ENCODE data around the gene CD82. TPM values are rescaled to one million over a fixed set of nuclear protein-coding genes. Genes with fewer than 3 reads are reported as not detected.

The CD82 gene
- total and polyA plus RNA-seq, 7 experiments from 2014 or later: 36.4 to 319 (median 57.2) TPM

DNA sequence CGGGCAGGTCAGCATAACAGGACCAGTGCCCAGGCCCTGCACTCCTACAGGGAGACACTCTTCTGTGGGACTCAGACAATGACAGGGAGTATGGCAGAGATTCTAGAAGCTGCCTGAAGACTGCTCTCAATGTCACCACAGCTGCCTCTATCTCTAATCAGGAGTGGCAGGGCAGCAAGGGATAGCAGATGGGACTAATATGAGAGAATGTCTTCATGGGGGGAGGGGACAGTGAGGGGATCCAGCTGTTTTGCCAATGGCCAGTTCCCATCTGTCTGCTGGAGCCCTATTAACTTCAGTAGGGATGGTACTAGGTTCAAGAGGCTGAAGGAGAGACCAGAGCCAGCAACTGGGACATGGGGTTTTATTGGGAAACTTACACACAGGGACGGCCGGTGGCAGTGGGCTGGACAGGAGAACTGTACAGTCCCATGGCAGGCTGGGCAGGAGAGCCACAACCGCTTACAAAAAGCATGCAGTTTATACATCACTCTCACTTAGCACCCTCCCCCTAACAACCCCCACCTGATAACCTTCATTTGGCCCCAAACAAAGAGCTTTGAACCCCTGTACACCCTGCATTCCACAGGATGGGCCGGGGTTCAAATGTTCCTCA is 2.5 kb upstream of the CD82 start:
- no peak for DNase-seq
- H3K36me3 Mint-ChIP-seq: peaks cover 0 to 18% (median 0%) of the 10 kb centered on the region in 5 donors
- H3K9me3 Mint-ChIP-seq: peaks cover 0 to 3% (median 0%) of the 10 kb centered on the region in 11 donors
- no peaks in the 10 kb centered on the region for H3K36me3 ChIP-seq (ENCODE audit: control insufficient read depth in 2 of 3, insufficient read depth in 3 of 3, low read length in 3 of 3)
- H3K27ac ChIP-seq (ENCODE audit: low read depth, low read length): no peak overlapping the region
- no peak for ATAC-seq
- CTCF ChIA-PET: interaction anchor here (0.8 to 15.2 kb wide), 3 partner anchors 8 to 365 kb away, joined by 3 to 379 read pairs (median 7); no protein-coding TSS in a partner anchor
- peak overlapping the region in 1 of 10 donors; percentile 38 for H3K4me3 Mint-ChIP-seq
- peaks cover 23 to 58% (median 42%) of the 10 kb centered on the region in 7 donors for H3K4me1 Mint-ChIP-seq
- no peaks in the 10 kb centered on the region for H3K27me3 Mint-ChIP-seq
- no peaks in the 10 kb centered on the region for H3K27me3 ChIP-seq (ENCODE audit: control insufficient read depth in 2 of 2, insufficient read depth in 2 of 2, low read length in 2 of 2)
- peak overlapping the region in 5 of 9 donors; percentile 22 to 82 (median 57) for H3K27ac Mint-ChIP-seq
- no peaks in the 10 kb centered on the region for H3K9me3 ChIP-seq (ENCODE audit: control insufficient read depth in 2 of 3, low read length in 3 of 3)
- POLR2A ChIA-PET: interaction anchor here (1.4 to 4.7 kb wide), 3 partner anchors 31 to 54 kb away, joined by 3 to 42 read pairs (median 5); no protein-coding TSS in a partner anchor
- intact Hi-C loops (cut with micrococcal nuclease): no loop called here
- no peak overlapping the region for H3K4me3 ChIP-seq (ENCODE audit: low read length)
- H3K4me1 ChIP-seq (ENCODE audit: control insufficient read depth in 2 of 2, insufficient read depth in 2 of 2, low read length in 2 of 2): peaks cover 29 to 30% of the 10 kb centered on the region in 2 donors

DNA sequence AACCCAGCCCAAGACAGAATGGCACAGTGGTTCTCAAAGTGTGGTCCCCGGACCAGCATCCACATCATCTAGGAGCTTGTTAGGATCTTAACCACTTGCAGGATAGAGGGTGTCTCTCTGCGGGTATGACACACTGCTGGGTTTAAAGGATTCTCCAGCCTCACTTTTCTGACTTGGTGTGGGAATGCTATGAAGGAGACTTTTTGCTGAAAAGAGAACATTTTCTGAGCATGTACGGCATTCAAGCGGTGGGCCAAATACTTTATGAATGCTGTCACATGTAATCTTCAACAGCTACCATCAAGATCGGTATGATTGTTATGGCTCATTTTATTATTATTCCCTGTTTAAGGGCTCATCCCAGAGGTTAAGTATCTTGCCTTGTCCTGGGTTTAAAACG is 1.8 kb upstream of the CD82 start:
- H3K36me3 ChIP-seq (ENCODE audit: control insufficient read depth in 2 of 3, insufficient read depth in 3 of 3, low read length in 3 of 3): no peaks in the 10 kb centered on the region
- H3K4me1 ChIP-seq (ENCODE audit: control insufficient read depth in 2 of 2, insufficient read depth in 2 of 2, low read length in 2 of 2): peaks cover 37 to 38% of the 10 kb centered on the region in 2 donors
- H3K27ac ChIP-seq (ENCODE audit: low read depth, low read length): no peak overlapping the region
- H3K9me3 ChIP-seq (ENCODE audit: control insufficient read depth in 2 of 3, low read length in 3 of 3): no peaks in the 10 kb centered on the region
- Mint-ChIP-seq H3K27me3 (no peaks in the 10 kb centered on the region), H3K36me3 (peaks cover 0 to 21% (median 0%) of the 10 kb centered on the region in 5 donors), H3K4me3 (peak overlapping the region in 6 of 10 donors; percentile 25 to 86 (median 53)), H3K27ac (peak overlapping the region in 5 of 9 donors; percentile 40 to 90 (median 82)), H3K9me3 (peaks cover 0 to 3% (median 0%) of the 10 kb centered on the region in 11 donors), H3K4me1 (peaks cover 26 to 65% (median 50%) of the 10 kb centered on the region in 7 donors)
- no peak overlapping the region for H3K4me3 ChIP-seq (ENCODE audit: low read length)
- intact Hi-C loops (cut with micrococcal nuclease): loop anchor here (2.0 kb wide), 7 partner anchors 33 to 1241 kb away; partner anchors contain the start of genes PRDM11 (in 1 of the 2), SLC35C1 (in 1 of the 2) and TTC17 (in 1 of the 2)
- no peaks in the 10 kb centered on the region for H3K27me3 ChIP-seq (ENCODE audit: control insufficient read depth in 2 of 2, insufficient read depth in 2 of 2, low read length in 2 of 2)
- CTCF ChIA-PET: interaction anchor here (0.7 to 15.2 kb wide), 4 partner anchors 9 to 364 kb away, joined by 3 to 379 read pairs (median 6); no protein-coding TSS in a partner anchor
- POLR2A ChIA-PET: interaction anchor here (0.8 to 4.7 kb wide), 4 partner anchors 9 to 48 kb away, joined by 4 to 42 read pairs (median 4); no protein-coding TSS in a partner anchor
- ATAC-seq (no peak), DNase-seq (no peak)

DNA sequence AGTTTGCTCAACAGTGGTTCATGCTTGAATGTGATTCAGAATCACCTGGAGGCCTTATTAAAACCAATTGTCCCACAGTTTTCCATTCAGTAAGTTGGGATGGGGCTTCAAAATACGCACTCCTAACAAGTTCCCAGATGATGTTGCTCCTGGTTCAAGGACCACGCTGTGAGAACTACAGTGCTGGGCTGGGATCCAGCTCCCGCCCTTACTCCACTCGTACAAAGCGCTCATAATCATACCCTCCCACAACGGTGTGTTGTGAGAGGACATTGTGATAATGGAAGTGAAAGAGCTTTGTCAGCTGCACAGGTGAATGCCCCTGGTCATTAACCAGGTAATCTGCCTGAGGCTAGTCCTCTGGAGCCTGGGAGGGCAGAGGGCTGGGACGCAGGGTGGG is 1.3 kb upstream of the CD82 start:
- ChIA-PET POLR2A (interaction anchor here (0.8 to 4.7 kb wide), 4 partner anchors 8 to 47 kb away, joined by 4 to 42 read pairs (median 4); no protein-coding TSS in a partner anchor), CTCF (interaction anchor here (0.7 to 15.2 kb wide), 3 partner anchors 25 to 364 kb away, joined by 3 to 379 read pairs (median 4); no protein-coding TSS in a partner anchor)
- peaks cover 0 to 21% (median 0%) of the 10 kb centered on the region in 5 donors for H3K36me3 Mint-ChIP-seq
- Histone ChIP-seq H3K27me3 (ENCODE audit: control insufficient read depth in 2 of 2, insufficient read depth in 2 of 2, low read length in 2 of 2) (no peaks in the 10 kb centered on the region), H3K9me3 (ENCODE audit: control insufficient read depth in 2 of 3, low read length in 3 of 3) (no peaks in the 10 kb centered on the region), H3K4me1 (ENCODE audit: control insufficient read depth in 2 of 2, insufficient read depth in 2 of 2, low read length in 2 of 2) (peaks cover 40 to 41% of the 10 kb centered on the region in 2 donors), H3K4me3 (ENCODE audit: low read length) (no peak overlapping the region), H3K27ac (ENCODE audit: low read depth, low read length) (peak overlapping the region; percentile 72), H3K36me3 (ENCODE audit: control insufficient read depth in 2 of 3, insufficient read depth in 3 of 3, low read length in 3 of 3) (no peaks in the 10 kb centered on the region)
- H3K27me3 Mint-ChIP-seq: no peaks in the 10 kb centered on the region
- DNase-seq (peak in 1 of 9 donors; percentile 7), ATAC-seq (no peak)
- H3K4me1 Mint-ChIP-seq: peaks cover 24 to 68% (median 53%) of the 10 kb centered on the region in 7 donors
- intact Hi-C loops (cut with micrococcal nuclease): loop anchor here (2.0 kb wide), 7 partner anchors 33 to 1241 kb away; partner anchors contain the start of genes PRDM11 (in 1 of the 2), SLC35C1 (in 1 of the 2) and TTC17 (in 1 of the 2)
- H3K27ac Mint-ChIP-seq: peak overlapping the region in 8 of 9 donors; percentile 40 to 90 (median 77)
- H3K4me3 Mint-ChIP-seq: peak overlapping the region in 7 of 10 donors; percentile 25 to 90 (median 84)
- peaks cover 0 to 3% (median 0%) of the 10 kb centered on the region in 11 donors for H3K9me3 Mint-ChIP-seq

DNA sequence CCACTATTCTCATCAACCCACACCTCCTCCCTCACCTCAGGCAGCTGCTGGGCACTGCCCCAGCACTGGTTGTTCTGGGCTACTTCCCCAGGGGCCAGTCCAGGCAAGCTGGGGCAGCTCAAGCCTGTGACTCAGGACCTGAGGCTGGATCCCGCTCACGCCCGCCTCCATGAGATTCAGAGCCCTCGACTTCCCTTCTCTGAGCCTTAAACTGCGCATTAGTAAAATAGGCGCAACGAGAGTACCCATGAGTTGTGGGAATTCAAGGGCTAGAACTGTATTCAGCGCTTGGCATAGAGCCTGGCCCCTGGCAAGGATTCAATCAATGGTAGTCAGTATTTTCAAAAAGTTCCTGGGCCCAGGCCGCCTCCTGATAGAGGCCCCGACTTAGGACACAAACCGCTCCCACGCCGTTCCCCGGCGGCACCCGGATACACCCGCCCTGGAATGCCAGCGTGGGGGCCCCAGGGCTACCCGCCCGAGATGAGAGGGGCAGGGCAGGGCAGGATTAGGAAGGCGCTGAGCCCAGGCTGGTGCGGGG is 723 bp upstream of the CD82 start:
- Histone ChIP-seq H3K27ac (ENCODE audit: low read depth, low read length) (peak overlapping the region; percentile 72), H3K27me3 (ENCODE audit: control insufficient read depth in 2 of 2, insufficient read depth in 2 of 2, low read length in 2 of 2) (no peaks in the 10 kb centered on the region), H3K4me3 (ENCODE audit: low read length) (peak overlapping the region; percentile 80), H3K36me3 (ENCODE audit: control insufficient read depth in 2 of 3, insufficient read depth in 3 of 3, low read length in 3 of 3) (no peaks in the 10 kb centered on the region), H3K4me1 (ENCODE audit: control insufficient read depth in 2 of 2, insufficient read depth in 2 of 2, low read length in 2 of 2) (peaks cover 40 to 41% of the 10 kb centered on the region in 2 donors), H3K9me3 (ENCODE audit: control insufficient read depth in 2 of 3, low read length in 3 of 3) (no peaks in the 10 kb centered on the region)
- Mint-ChIP-seq H3K36me3 (peaks cover 0 to 22% (median 0%) of the 10 kb centered on the region in 5 donors), H3K27ac (peak overlapping the region; percentile 40 to 90 (median 77)), H3K27me3 (no peaks in the 10 kb centered on the region), H3K9me3 (peaks cover 0 to 3% (median 0%) of the 10 kb centered on the region in 11 donors), H3K4me3 (peak overlapping the region; percentile 82 to 92 (median 88)), H3K4me1 (peaks cover 25 to 68% (median 53%) of the 10 kb centered on the region in 7 donors)
- POLR2A ChIA-PET: interaction anchor here (0.8 to 4.7 kb wide), 5 partner anchors 9 to 50 kb away, joined by 3 to 42 read pairs (median 5); no protein-coding TSS in a partner anchor
- intact Hi-C loops (cut with micrococcal nuclease): loop anchor here (1.0 to 5.0 kb wide), 20 partner anchors 7 to 1252 kb away; partner anchors contain the start of genes ACCS (in 2 of the 2), PRDM11 (in 2 of the 2), TSPAN18 (in 2 of the 2) and API5 (in 1 of the 2)
- DNase-seq (peak in 2 of 9 donors; percentile 5 to 12), ATAC-seq (peak; percentile 9)
- CTCF ChIA-PET: interaction anchor here (0.7 to 15.2 kb wide), 5 partner anchors 24 to 304 kb away, joined by 3 to 379 read pairs (median 4); no protein-coding TSS in a partner anchor

DNA sequence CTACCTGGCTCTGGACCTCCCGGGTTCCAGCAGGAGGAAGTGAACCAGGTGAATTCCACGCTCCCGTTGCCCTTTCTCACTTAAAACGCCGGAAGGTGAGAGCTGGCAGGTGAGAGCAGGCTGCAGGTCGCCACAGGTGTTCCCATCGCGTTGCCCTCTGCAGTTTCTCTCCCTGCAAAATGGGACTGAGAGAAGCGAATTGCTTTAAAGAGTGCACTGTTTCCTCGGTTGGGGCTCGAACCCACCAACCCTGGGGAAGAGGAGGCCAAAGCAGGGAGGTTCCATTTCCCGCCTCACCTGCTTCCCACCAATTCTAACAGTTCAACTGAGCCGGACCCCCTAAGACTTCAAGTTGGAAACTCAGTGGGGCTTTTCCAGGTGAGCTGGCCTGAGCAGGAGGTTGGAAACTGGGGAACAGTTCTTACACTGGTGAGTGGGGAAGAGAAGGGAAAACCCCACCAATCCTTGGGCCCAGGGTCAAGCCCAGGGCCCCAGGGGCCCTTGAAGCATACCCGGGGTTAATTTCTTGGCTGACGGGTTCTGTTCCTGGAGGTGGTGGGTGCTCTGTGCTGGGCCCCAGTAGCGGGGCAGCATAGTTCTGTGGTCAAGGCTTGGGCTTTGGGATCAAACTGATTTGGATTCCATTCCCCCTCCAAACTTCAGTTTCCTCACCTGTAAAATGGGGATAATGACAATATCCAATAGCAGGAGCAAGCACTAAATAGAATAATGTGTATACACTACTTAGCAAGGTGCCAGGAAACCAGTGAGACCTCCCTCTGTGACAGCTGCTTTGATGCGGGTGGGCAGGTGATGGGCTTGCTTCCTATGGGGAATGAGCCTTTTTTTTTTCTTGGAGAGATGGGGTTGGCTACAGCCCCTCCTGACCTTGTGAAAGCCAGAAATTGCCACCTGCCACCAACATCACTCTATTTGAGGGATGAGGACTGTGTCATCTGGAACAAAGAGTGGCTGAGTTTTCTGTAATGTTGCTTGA is 788 bp downstream of the CD82 start:
- POLR2A ChIA-PET: interaction anchor here (0.6 to 4.7 kb wide), 9 partner anchors 8 to 45 kb away, joined by 3 to 42 read pairs (median 4); no protein-coding TSS in a partner anchor
- DNase-seq (no peak), ATAC-seq (no peak)
- Histone ChIP-seq H3K9me3 (ENCODE audit: control insufficient read depth in 2 of 3, low read length in 3 of 3) (no peaks in the 10 kb centered on the region), H3K4me3 (ENCODE audit: low read length) (peak overlapping the region; percentile 80), H3K36me3 (ENCODE audit: control insufficient read depth in 2 of 3, insufficient read depth in 3 of 3, low read length in 3 of 3) (no peaks in the 10 kb centered on the region), H3K27ac (ENCODE audit: low read depth, low read length) (peak overlapping the region; percentile 72), H3K4me1 (ENCODE audit: control insufficient read depth in 2 of 2, insufficient read depth in 2 of 2, low read length in 2 of 2) (peaks cover 53 to 54% of the 10 kb centered on the region in 2 donors), H3K27me3 (ENCODE audit: control insufficient read depth in 2 of 2, insufficient read depth in 2 of 2, low read length in 2 of 2) (no peaks in the 10 kb centered on the region)
- Mint-ChIP-seq H3K36me3 (peaks cover 0 to 35% (median 0%) of the 10 kb centered on the region in 5 donors), H3K27ac (peak overlapping the region; percentile 4 to 89 (median 81)), H3K9me3 (peaks cover 0 to 2% (median 0%) of the 10 kb centered on the region in 11 donors), H3K27me3 (no peaks in the 10 kb centered on the region), H3K4me3 (peak overlapping the region; percentile 82 to 92 (median 88)), H3K4me1 (peaks cover 34 to 70% (median 56%) of the 10 kb centered on the region in 7 donors)
- CTCF ChIA-PET: interaction anchor here (0.8 to 15.2 kb wide), 6 partner anchors 9 to 50 kb away, joined by 3 to 379 read pairs (median 4); no protein-coding TSS in a partner anchor
- intact Hi-C loops (cut with micrococcal nuclease): loop anchor here (1.0 to 5.0 kb wide), 20 partner anchors 8 to 1254 kb away; partner anchors contain the start of genes ACCS (in 2 of the 2), PRDM11 (in 2 of the 2), TSPAN18 (in 2 of the 2) and API5 (in 1 of the 2)

All from naive thymus-derived CD4-positive, alpha-beta T cell (primary cell).